Large intestine (tissue), 1 donor: ENCODE measurements around the gene PRELP. TPM values are rescaled to one million over a fixed set of nuclear protein-coding genes. Genes with fewer than 3 reads are reported as not detected.

Experiments
- polyA plus RNA-seq: library from polyadenylated mRNA; unstranded; fragments of 120-200 nt; gene quantifications from one replicate; pipeline ENCODE4 v1.2.1, GENCODE V29; 2013

The PRELP gene
- polyA plus RNA-seq, 1 donor, result 4.4 TPM

Other genes starting within 250 kb of the PRELP start
- 0.18 TPM for gene CHIT1, start 246.1 kb upstream of the PRELP start, polyA plus RNA-seq
- 191 TPM for gene BTG2, start 170.3 kb upstream of the PRELP start, polyA plus RNA-seq
- gene FMOD, start 124.7 kb upstream of the PRELP start, polyA plus RNA-seq, result 104 TPM
- not detected for gene OPTC, start 18.3 kb downstream of the PRELP start, polyA plus RNA-seq
- gene ATP2B4, start 151.0 kb downstream of the PRELP start, polyA plus RNA-seq, result 66.1 TPM